ENCODE results near the gene OGFRL1.

GRCh38 chr6:71326611-71327010 is 38.0 kb downstream of the OGFRL1 start:
- TF ChIP-seq CTCF (IDR thresholded peaks at IDR 0.05) = no peak
- no peak for TF ChIP-seq POLR2A (IDR thresholded peaks at IDR 0.05)
- TF ChIP-seq POLR2AphosphoS5 (IDR thresholded peaks at IDR 0.05) = no peak
